Spleen (tissue), 7 donors: Measurements from ENCODE around the gene CDK2AP2.

Experiments used
- POLR2A ChIP-seq, 3 donors: fragments of 450-650 bp; IDR thresholded peaks; one replicate each; pipeline ENCODE4 v1.5.1; 2017; ENCODE audit warnings: antibody characterized with exemption in 3 of 3, mild to moderate bottlenecking in 1 of 3
- POLR2AphosphoS5 ChIP-seq, 3 donors: sonication (generic); formaldehyde crosslinking; IDR thresholded peaks; one replicate each; pipeline ENCODE4 v1.5.1; 2017; ENCODE audit warnings: antibody characterized with exemption in 3 of 3
- TF ChIP-seq, protein P1 (sequence below), 11 experiments: fragments of 200-600 bp in 7 of 11; fragments of 450-650 bp in 4 of 11; sonication (generic) in 4 of 11; IDR thresholded peaks in 8 of 11; conservative IDR thresholded peaks in 3 of 11; 1 replicate in 7 of 11; 2 replicates in 4 of 11; pipeline versions ENCODE4 v1.4.0 to v1.8.0; 2016 to 2021; ENCODE audit warnings: antibody characterized with exemption in 11 of 11, inconsistent platforms in 4 of 11, mild to moderate bottlenecking in 1 of 11
- donor health status: DM: no; HTN: no; CAD: no; lungs with moderate emphysema.
- donor health status: DM: no; HTN: no; CAD: no.
- donor health status: DM: no; HTN: no; CAD: no.

- TF ChIP-seq, protein P1, sequence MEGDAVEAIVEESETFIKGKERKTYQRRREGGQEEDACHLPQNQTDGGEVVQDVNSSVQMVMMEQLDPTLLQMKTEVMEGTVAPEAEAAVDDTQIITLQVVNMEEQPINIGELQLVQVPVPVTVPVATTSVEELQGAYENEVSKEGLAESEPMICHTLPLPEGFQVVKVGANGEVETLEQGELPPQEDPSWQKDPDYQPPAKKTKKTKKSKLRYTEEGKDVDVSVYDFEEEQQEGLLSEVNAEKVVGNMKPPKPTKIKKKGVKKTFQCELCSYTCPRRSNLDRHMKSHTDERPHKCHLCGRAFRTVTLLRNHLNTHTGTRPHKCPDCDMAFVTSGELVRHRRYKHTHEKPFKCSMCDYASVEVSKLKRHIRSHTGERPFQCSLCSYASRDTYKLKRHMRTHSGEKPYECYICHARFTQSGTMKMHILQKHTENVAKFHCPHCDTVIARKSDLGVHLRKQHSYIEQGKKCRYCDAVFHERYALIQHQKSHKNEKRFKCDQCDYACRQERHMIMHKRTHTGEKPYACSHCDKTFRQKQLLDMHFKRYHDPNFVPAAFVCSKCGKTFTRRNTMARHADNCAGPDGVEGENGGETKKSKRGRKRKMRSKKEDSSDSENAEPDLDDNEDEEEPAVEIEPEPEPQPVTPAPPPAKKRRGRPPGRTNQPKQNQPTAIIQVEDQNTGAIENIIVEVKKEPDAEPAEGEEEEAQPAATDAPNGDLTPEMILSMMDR (IDR thresholded peaks at IDR 0.05 in 8 of 11, conservative IDR thresholded peaks at IDR 0.05 in 3 of 11), result no peak
- TF ChIP-seq POLR2AphosphoS5 (IDR thresholded peaks at IDR 0.05) (no peak), POLR2A (IDR thresholded peaks at IDR 0.05) (no peak)
Observed at GRCh38 chr11:67542169-67542568, 34.2 kb upstream of the CDK2AP2 start.
